ENCODE results near the gene USP27X.

Gene USP27X

DNA sequence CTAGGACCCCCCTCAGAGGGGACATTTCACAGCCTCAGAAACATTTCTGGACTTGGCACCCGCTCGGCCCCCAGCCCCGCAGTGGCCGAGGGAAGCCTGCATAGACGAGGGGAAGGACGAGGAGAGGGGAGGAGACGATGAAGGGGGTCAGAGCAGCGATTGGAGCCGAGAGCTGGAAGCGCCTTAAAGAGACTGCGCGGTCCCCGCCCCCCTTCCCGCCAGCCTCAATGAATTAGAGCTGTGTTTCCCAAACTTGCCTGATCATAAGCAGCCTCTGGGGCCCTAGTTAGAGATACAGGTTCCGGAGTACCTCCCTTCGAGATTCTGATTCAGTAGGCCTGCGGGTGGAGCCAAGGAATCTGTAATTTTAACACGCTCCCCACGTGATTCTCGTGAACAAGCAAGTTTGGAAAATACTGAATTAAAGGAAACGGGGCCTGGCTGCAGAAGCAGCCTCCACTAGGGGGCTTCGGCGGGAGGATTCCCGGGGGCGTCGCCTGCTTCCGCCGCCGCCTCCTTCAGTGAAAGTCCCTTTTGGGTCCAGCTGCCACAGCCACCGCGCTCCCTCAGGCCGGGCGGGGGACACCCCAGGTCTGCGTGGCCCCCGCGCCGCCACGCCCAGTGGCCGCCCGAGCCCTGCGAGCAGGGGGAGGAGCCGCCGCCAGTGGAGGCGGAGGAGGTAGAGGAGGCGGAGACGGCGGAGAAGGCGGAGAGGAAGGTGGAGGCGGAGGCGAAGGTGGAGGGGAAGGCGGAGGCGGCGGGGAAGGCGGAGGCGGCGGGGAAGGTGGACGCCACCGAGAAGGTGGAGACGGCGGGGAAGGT, at the start of gene USP27X:
USP27X (plus strand) TSS at position 651 of the 822 bp plus-strand sequence. CDS start 824 bp downstream, outside the sequence.
- peak; percentile 60 to 83 for DNase-seq

DNA sequence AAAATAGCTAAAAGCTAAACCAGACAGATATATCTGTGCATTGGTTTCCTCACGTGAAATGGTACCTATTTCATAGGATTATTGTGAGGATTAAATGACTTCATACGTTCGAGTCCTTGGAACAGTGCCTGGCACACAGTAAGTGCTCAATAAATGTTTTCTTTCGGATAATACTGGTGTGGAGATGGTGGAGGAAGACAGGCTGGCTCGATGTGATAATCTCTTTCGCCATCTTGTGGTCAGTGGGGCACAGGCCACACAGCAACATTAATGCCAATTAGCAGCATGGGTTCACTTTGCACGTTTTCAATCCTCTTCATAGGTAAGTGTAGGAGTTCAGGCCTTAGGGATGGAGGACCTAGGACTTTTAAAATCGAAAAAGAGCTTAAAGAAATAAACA, 40.9 kb upstream of the USP27X start:
- no peak for DNase-seq

DNA sequence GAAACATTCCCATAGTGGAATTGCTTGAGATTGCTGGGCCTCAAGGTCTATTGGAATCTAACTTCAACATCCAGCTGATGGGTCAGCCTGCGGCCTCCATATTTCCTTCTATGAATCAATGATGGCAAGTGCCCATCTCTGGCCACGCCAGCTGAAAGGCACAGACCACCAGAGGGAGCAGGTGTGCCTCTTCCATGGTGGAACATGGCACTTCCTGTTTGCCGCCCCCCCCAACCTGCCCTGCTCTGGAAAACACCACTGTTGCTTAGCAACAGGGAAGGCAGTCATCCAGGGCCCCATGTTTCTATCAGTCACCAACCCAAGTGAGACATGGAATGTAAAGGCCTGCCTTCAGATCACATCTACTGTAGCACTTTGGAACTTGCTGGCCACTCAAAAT, 38.6 kb upstream of the USP27X start:
- DNase-seq = peak; percentile 27 to 36

DNA sequence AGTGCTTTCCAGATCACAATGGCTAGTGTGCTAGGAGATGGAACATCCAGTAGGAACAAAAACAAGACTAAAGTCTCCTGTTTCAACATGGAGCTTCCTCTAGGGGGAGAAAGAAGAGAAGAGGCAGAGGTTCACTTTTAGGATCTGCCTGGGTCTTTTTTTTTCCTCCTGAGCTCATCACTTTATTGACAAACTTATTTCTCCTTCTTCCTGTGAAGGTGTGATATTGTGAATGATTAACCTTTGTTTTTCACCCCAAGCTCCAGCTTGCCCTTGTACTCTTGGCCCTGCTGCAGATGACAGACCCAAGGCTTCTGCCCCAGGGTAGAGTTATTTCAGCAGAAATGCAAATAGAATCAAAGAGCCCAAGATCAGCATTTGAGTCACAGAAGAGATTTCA, 36.7 kb upstream of the USP27X start:
- no peak for DNase-seq

DNA sequence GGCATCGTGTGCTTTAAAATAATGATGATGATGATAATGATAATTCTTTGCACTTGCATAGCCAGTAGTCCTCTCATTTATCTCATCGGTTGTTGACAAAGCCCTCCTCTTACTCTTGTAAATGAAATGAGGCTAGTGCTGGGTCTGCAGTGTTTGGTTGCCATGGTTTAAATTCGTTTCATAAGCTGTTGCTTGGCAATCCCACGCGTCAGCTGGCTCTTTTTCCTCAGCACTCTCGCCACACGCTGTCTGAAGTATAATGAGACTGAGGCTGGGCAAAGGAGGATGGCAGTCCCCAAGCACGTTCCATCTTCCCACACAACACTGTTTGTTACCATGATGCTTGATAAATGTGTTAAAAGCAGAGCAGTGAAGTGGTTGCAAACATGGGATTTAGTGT, 34.7 kb upstream of the USP27X start:
- DNase-seq = no peak

DNA sequence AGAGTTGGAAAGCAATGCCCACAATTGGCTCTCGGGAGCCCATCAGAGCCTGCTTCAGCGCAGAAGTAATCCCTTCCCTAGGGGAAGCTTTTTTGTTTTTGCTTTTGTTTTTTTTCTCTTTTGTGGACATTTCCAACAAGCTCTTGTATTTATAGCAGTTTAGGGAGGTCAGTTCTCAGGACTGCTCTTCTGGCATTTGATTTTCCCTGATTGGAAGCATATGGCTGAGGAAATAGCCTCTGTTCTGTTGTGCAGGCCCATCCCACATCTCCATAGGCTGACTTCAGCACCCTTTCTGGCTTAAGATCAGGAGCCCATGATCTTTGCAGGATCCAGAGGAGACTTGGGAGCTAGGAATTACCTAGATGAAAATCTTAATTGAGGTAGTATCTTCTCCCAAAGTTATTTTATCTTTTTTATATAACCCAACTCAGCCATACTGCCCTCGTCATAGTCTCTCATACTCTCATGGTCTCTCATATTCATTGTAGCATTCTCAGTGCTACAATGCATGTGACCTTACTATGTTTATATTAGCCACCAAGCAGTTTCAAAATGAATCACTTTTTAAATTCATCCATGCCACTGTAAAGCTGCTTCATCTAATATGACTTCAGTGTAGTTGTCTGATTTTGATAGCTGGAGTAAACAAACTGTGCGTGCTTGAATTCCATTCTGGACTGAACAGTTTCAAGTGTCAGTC, 33.4 kb upstream of the USP27X start:
- DNase-seq = no peak

DNA sequence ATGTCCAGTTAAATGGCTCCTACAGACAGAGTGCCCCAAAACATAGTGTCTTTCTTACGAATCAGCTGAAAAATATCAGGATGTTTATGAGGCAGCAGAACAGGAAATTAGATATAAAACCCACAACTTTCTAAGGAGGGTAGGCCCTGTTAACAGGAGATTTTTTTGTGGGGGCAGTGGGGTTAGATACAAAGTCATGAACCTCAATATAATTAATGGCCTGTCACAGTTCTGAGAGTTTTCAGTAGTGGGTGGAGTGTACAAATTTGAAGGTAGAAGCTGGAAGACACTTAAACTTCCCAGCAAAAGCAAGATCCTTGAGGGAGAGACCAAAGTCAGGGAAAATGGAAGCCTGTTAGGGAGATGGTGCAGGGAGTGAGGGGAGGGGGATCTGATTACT, 32.8 kb upstream of the USP27X start:
- no peak for DNase-seq

DNA sequence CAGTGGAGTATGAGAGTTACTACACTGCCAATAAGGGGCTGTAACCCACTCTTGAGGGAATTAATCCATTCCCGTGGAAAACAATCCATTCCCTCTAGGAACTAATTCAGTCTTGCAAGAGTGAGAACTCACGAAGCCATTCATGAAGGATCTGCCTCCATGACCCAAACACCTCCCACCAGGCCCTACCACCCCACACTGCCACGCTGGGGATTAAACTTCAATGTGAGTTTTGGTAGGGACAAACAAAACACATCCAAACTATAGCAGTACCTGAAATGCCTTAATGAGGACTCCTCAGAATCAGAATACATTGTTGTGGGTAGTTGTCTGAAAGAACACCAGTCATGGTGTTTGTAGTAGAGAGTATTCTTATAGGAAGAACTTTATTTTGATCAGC, 31.0 kb upstream of the USP27X start:
- DNase-seq = no peak

DNA sequence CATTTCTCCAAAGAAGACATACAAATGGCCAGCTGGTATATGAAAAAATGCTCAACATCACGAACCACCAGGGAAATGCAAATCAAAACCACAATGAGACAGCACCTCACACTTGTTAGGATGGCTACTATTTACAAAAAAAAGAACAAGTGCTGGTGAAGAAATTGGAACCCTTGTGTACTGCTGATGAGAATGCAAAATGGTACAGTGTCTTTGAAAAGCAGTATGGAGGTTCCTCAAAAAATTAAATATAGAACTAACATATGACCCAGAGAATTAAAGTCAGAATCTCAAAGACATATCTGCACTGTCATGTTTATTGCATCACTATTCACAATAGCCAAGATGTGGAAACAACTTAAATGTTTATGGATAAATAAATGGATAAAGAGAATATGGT, 29.3 kb upstream of the USP27X start:
- DNase-seq = no peak

DNA sequence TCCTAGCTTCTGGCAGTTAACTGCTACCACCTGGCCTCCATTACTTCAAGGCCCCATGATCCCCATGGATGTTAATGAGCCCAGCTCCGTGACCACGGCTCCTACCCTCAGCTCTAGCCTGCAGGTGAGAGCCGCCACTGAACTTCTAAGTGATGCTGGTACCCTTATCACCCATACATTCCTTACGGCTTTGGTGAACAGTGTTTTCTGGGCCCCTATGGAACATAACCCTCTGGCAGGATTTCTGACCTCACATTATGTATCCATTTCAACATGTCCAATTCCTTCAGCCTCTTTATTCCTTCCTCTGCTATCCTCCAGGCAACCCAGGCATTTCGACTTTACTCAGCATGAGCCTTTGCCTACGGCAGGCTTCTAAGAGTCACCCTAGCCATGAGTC, 25.6 kb upstream of the USP27X start:
- no peak for DNase-seq

DNA sequence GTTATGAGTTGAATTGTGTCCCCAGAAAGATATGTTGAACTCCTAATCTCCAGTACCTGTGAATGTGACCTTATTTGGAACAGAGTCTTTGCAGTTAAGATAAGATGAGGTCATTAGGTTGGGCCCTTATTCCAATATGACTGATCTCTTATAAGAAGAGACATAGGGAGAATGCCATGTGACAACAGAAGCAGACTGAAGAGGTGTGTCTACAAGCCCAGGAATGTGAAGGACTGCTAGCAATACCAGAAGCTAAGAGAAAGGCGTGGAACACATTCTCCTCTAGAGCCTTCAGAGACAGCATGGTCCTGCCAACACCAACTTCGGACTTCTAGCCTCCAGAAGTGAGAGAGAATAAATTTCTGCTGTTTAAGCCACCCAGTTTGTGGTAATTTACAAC, 22.5 kb upstream of the USP27X start:
- DNase-seq = no peak

DNA sequence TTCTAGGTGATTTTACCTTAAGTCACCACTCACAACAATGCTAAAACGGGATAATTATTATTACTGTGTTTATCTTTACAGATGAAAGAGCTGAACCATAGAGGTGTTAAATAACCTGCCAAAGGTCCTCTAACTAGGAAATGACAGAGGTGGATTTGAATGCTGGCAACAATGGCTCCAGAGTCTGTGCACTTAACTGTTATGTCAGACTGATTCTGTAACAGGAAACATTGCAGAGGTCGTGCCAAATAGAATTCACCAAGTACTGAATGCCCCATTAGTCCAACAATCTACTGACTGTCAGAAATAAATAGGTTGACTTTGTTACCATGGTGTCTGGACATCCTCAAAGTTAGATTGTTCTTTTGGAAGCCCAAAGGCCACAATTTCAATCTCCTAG, 20.9 kb upstream of the USP27X start:
- DNase-seq = no peak

DNA sequence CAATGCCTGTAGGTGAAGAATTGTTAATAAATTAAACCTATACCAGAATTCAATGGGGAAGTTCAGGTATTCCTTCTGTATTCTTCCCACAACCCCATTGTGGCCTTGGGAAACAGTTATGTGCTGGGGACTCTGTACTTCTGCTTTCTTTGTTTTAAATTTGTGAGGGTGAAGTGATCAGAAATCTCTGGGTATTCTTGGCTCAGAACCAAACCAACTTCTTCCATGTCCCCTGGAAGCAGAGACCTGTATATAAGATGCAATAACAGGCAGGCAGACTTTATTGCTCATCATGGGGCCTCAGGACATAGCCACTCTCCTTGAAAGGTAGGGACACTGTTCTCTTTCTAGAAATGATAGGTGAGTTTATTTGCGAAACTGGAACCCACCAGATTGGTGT, 19.8 kb upstream of the USP27X start:
- DNase-seq = no peak

DNA sequence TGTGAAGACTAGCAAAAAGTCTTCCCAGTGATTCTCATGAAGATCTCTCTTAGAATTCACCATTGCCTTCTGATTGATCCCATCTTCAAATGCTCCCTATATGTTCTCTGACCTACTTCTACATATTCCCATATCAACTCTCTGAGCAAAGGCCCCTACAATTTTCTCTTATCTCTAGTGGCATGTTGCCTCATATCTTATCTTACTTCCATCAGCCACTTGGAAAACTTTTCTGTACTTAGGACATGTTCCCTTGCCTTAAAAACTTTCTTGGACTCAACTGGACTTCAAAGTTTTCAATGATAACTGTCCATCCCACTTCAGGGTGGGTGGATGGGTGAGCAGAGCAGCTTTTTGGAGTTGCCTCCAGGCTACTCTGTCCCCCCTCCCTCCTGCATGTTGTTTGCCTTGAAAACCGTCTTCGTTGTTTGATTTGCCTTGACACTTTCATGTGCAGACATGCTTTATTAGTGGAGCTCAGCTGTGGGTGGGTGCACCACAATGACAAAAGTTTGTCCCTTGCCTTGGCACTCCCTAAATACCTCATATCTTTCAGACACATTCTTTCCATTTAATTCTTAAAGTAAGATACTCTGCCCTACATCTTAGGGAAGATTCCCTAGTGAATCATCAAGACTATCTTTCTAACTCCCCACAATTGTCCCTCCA, 18.3 kb upstream of the USP27X start:
- DNase-seq = no peak

DNA sequence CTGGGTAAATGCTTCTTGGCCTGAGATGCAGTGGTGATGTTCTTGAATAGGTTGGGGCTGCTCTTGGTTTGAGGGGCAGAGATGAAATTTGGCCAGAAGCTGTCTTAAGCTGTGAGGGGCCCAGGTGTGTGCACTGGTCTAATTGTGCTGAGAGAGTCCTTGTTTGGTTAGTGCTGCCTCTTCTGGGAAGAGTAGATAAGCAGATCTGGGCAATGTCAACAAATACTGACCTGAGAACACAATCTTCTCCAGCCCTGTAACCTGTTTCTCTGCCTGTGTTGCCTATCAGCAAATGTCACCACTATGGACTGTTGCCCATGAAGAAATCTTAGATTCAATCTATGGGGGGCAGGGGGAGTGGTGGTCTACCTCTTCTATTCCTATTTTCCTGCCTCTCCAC, 17.2 kb upstream of the USP27X start:
- DNase-seq = no peak

DNA sequence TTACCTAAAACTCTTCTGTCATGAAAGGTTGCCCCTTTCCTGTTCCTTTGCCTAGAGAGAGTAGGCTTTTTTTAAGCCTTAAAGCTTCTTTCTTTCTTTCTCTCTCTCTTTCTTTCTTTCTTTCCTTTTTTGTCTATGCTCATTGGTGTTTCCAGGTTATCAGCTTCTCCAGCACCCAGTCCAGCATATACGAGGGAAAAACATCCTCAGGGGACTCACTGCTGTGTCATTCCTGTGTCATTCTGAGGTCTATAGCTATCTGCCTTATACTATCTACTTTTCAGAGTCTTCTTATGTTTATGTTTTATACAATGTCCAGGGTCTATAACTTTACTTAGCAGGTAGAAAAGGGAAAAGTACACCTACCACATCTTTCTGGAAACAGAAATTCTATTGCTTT, 10.5 kb upstream of the USP27X start:
- no peak for DNase-seq

DNA sequence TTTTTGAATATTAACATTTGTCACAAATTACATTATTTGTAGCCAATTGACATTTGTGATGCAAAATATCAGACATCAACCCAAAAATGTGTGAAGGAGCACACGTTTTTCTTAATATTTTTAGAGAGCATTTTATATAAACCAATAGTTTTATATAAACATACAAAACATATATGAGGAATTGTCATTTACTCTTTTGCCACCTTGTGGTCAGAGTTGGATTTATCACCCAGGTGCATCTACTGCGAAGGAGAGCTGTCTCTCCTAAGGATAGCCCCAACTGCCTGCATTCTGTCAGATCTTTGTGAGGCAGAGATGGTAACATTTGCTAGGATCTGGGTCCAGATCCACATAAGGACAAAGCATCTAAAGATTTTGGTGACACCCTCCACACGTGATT, 2.5 kb upstream of the USP27X start:
- DNase-seq = no peak

DNA sequence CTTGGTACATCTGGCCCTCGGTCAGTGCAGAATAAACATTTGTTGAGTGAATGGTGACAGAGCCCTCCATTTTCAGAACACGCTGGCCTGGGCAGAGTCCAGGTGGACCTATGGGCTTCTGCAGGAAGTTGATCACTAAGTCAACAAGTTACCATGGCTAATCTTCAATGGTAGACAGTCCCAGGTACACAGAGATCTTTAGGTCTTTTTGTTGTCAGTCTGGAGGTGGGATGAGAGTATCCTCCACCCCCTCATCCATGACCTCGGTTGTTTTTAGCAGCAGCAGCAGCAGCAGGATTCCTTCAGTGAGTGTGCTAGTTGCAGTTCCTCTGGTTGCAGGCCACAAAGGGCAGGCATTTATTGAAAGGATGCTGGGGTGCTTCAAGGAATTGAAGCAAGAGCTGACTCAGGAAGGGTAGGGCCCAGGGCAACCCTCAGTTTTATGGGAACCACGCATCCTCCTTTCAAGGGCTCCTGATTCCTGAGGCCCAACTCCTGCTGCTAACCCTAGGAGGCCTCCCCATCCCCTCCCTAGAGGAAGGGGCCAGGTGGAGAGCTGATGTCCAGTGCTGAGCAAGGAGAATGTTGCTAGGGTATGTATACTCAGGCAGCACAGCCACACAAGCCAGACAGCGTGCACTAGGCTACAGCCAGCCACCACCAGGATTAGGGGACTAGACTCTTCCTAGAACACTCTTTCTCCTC, 1.7 kb upstream of the USP27X start:
- DNase-seq = no peak

DNA sequence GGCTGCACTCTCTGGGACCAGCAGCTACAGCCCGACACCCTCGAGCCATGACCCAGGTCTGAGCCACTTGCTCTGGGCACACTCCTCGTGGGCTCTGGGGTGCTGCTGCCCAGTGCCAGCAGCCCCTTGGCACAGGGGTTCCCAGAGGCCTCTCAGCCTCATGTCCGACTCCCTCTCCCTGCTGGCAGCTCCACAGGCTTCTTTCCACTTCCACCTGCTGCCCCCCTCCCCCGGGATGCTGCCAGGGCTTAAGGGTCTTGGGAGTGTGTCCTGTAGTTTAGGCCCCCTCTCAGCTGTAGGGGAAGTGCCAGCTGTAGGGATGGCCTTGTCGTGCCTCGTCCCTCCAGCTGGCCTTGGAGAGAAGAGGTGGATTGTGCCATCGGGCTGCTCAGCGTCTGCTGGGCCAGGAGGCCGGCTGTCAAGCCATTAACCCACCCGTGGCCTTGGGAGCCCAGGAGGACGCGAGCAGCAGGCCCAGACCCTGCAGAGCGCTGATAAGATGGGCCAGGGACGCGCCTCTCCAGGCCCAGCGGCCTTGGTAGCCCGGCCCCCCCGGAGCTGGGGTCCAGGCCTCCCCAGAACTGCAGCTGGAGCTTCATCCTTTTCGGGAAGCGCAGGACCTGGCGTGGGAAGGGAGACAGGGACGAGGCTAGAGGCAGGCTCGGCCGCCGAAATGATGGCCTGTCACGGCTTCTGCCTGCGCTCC, 1.0 kb upstream of the USP27X start:
- DNase-seq = no peak

DNA sequence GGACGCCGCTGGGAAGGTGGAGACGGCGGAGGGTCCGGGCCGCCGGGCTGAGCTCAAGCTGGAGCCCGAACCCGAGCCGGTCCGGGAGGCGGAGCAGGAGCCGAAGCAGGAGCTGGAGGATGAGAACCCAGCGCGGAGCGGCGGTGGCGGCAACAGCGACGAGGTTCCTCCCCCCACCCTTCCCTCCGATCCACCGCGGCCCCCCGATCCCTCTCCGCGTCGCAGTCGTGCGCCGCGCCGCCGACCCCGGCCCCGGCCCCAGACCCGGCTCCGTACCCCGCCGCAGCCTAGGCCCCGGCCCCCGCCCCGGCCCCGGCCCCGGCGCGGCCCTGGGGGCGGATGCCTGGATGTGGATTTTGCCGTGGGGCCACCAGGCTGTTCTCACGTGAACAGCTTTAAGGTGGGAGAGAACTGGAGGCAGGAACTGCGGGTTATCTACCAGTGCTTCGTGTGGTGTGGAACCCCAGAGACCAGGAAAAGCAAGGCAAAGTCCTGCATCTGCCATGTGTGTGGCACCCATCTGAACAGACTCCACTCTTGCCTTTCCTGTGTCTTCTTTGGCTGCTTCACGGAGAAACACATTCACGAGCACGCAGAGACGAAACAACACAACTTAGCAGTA, 483 bp downstream of the USP27X start:
- no peak for DNase-seq

DNA sequence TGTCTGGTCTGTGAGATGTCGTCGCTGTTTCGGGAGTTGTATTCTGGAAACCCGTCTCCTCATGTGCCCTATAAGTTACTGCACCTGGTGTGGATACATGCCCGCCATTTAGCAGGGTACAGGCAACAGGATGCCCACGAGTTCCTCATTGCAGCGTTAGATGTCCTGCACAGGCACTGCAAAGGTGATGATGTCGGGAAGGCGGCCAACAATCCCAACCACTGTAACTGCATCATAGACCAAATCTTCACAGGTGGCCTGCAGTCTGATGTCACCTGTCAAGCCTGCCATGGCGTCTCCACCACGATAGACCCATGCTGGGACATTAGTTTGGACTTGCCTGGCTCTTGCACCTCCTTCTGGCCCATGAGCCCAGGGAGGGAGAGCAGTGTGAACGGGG, 1.4 kb downstream of the USP27X start:
- no peak for DNase-seq

DNA sequence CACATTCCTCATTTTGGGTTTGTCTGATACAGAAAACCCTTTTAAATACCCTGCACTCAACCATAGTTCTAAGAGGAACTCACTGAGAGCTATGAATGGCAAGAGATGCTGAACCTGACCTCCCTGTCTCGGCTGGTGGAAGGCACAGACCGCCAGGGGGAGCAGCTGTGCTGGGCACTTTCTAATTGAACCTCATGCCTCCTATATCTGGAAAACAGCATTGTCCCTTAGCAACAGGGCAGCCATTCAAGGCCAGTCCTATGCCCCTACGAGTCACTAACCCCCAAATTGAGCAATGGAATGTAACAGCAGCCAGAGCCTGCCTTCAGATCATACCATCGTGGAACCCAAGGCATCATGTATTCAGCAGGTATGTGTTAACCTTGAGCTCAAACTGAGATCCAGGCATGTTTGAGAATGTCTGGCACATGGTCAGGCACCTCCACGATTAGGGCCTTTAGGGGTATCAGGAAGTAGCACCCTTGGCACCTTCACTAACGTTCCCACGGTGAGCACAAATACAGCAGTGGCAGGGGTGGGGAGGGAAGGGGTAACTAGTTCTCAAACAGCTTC, 5.1 kb downstream of the USP27X start:
- peak; percentile 37 to 46 for DNase-seq
